ENCODE measurements around the gene ABCA2. TPM values are rescaled to one million over a fixed set of nuclear protein-coding genes. Genes with fewer than 3 reads are reported as not detected.

The ABCA2 gene
- total and polyA plus RNA-seq, 9 of the 15 experiments (the other 6 are each of a cell fraction or from before 2014, with no cell fraction given): 0.69 to 16.3 (median 6.1) TPM; not detected in 2

DNA sequence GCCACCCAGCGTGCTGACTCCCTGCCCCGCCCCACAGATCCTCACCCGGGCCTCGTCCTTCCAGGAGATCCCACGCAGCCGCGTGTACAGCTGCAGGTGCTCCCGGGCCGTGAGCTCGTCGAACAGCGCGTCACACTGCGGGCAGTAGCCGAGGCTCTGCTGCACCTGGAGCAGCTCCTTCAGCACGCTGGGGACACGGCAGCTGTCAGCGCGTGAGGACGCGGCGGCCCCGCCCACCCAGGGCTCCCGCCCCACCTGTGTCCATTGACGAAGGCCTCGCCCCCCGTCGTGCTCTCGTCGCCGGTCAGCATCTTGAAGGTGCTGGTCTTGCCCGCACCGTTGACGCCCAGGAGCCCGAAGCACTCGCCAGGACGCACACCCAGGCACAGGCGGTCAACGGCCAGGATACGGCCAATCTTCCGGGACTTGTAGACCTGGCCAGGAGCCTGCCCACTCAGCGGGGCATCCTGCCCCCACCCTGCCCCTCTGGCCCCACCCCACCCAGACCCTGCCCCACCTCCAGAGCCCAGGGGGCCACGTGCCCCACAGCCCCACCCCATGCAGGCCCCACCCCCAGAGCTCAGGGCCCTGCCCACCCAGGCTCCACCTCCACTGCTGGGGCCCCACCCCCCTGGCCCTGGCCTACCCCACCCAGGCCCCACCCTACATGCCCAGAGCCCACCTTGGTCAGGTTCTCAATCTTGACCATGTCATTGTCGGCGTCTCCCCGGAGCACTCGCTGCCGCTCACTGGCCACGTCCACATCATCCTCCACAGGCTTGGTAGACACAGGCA, 17.9 kb downstream of the ABCA2 start (continued):
- no peak for TF ChIP-seq RBBP5 (IDR thresholded peaks at IDR 0.05; ENCODE audit: borderline replicate concordance, insufficient read depth, low read length, poor library complexity, severe bottlenecking)

DNA sequence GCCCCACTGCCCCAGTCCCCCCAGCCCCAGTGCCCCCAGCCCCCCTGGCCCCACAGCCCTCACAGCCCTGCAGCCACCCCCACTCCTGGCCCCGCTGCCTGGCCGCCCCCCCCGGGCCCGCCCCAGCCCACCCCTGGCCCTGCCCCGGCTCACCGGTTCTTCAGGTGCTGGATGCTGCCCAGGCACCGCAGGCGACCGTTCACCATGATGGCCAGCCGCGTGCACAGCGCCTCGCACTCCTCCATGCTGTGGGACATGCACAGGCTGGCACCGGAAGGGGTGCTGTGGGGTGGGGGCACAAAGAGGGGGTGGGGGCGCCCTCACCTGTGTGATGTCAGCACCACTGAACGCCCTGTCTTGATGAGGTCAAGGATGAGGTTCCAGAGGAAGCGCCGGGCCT, 18.8 kb downstream of the ABCA2 start:
- Histone ChIP-seq H3K4me2 (ENCODE audit: insufficient read depth, low read length) (no peak overlapping the region), H3K79me2 (ENCODE audit: control insufficient read depth, insufficient read depth, low read length) (no peaks in the 10 kb centered on the region), H3K27ac (ENCODE audit: extremely low read depth, low read depth, low read length) (no peak overlapping the region), H3K4me3 (no peak overlapping the region), H3K36me3 (ENCODE audit: control insufficient read depth, insufficient read depth, low read length) (no peaks in the 10 kb centered on the region), H3K4me1 (replicated peaks in 1 of 2; ENCODE audit: control insufficient read depth in 2 of 2, insufficient read depth in 2 of 2, low read length in 2 of 2) (peaks cover 0 to 72% of the 10 kb centered on the region in 2 experiments; a peak in 2 of 5 replicates), H3K9me1 (ENCODE audit: control insufficient read depth, insufficient read depth, low read length) (no peaks in the 10 kb centered on the region), H4K20me1 (replicated peaks; ENCODE audit: control insufficient read depth, insufficient read depth, low read length) (no peaks in the 10 kb centered on the region), H3K27me3 (ENCODE audit: control insufficient read depth in 2 of 2, insufficient read depth in 2 of 2, low read length in 2 of 2) (no peaks in the 10 kb centered on the region), H2AFZ (ENCODE audit: low read depth, low read length) (no peak overlapping the region), H3K9ac (ENCODE audit: insufficient read depth in 1 of 2, low read depth in 2 of 2, low read length in 2 of 2) (no peak overlapping the region), H3K9me3 (replicated peaks; ENCODE audit: control insufficient read depth, insufficient read depth, low read depth, low read length) (0 out of 2 replicates have a peak, but pooled peaks cover 1% of the 10 kb centered on the region)
- CTCF ChIA-PET (ENCODE audit: low intra/inter-chr PET ratio): no interaction called here
- no TSS peak for BruUV-seq (replicated peaks)
- 72% methylated on average over 11 of the region's 18 CpGs for WGBS (ENCODE audit: insufficient coverage, low coverage, missing lambda C conversion rate)
- no peak for DNase-seq (ENCODE audit: extremely low read depth in 1 of 4, low spot score in 3 of 4)
- POLR2A ChIA-PET: no interaction called here
- intact Hi-C loops (cut with micrococcal nuclease): no loop called here
- no peak for FAIRE-seq
- TF ChIP-seq, protein P1, sequence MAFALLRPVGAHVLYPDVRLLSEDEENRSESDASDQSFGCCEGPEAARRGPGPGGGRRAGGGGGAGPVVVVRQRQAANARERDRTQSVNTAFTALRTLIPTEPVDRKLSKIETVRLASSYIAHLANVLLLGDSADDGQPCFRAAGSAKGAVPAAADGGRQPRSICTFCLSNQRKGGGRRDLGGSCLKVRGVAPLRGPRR (CRISPR knock-in tag; IDR thresholded peaks at IDR 0.05): no peak
- no peak for TF ChIP-seq CBX5 (IDR thresholded peaks at IDR 0.05; ENCODE audit: borderline replicate concordance, low read depth)
- no peak for ATAC-seq
- in situ Hi-C loops (cut with MboI): no loop called here
